ENCODE results near the gene LYSMD2. TPM values are rescaled to one million over a fixed set of nuclear protein-coding genes. Genes with fewer than 3 reads are reported as not detected.

LYSMD2 gene
- total RNA-seq, 1 donor = 18.1 TPM

DNA sequence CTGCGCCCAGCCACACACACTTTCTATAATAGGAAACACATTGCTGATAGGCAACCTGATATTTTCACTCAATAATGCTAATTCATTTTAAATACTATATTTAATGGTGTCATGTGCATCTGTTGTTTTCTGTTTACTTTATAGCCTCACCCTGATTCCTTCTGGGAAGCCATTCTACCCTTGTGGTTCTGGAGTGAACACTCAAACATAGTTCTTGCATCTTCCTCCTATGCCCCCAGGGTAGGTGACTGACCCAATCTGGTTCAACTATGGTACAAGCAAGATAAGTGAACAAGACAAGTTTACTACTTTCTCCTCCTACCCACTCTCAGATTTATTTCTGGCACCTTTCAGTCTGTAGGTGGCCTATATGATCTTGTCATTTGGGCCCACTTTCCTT lies 60.4 kb downstream of the LYSMD2 start:
- Histone ChIP-seq H3K27me3 (ENCODE audit: insufficient read depth, low read length) (peaks cover 14% of the 10 kb centered on the region), H3K9me3 (ENCODE audit: low read depth, low read length) (no peaks in the 10 kb centered on the region), H3K4me3 (ENCODE audit: low read length) (no peak overlapping the region), H3K4me1 (ENCODE audit: insufficient read depth, low read length) (peaks cover 13% of the 10 kb centered on the region)

DNA sequence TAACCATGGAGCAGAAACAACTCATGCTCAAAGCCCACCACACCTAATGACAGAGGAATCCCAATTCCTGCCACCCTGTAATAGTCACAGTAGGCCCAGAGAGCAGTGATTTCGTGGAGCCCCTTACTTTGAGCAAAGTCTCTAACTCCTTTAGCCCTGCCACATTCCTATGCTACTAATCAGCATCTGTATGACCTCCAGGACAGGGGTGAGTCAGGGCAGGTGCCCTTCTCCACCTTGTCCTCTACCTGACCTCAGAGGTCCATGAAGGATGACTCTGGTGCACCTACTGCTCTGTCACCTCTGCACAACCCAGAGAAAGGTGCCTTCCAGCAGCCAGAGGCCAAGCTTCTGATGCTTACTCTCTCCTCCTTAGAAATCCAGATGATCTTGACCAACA lies 62.2 kb downstream of the LYSMD2 start:
- Histone ChIP-seq H3K9me3 (ENCODE audit: low read depth, low read length) (no peaks in the 10 kb centered on the region), H3K4me3 (ENCODE audit: low read length) (no peak overlapping the region)

More for the DNA sequence above, 62.2 kb downstream of the LYSMD2 start:
- no peaks in the 10 kb centered on the region for H3K27me3 ChIP-seq (ENCODE audit: insufficient read depth, low read length)
- H3K4me1 ChIP-seq (ENCODE audit: insufficient read depth, low read length) = peaks cover 15% of the 10 kb centered on the region

Other genes starting within 250 kb of the LYSMD2 start
- gene DMXL2, start 114.9 kb downstream of the LYSMD2 start, total RNA-seq = 54.9 TPM
- gene SCG3, start 56.2 kb downstream of the LYSMD2 start, total RNA-seq = not detected
- gene TMOD2, start 13.9 kb upstream of the LYSMD2 start, total RNA-seq = 5.9 TPM
- gene TMOD3, start 92.0 kb upstream of the LYSMD2 start, total RNA-seq = 43.0 TPM
- 7.7 TPM for gene LEO1, start 234.1 kb upstream of the LYSMD2 start, total RNA-seq